NCI-H2107 (cell line): ENCODE results near the gene TAS2R20.
"Not testable (repeated sequence)": the region's sequence is repeated elsewhere in the genome, so short reads cannot be mapped to it uniquely, and the experiment has no call there.

ENCODE experiments used
- DNase-seq: peaks from one replicate; lab custom pipeline; 2025; lab: John Stamatoyannopoulos, UW

TAS2R20 gene

GRCh38 chr12:10998204-10998603 is at the start of gene TAS2R20:
TAS2R20 (minus strand) TSS chr12:10998304; CDS start chr12:10997875, 429 bp downstream.
- no peak for DNase-seq

- not testable (repeated sequence) for DNase-seq
Observed at GRCh38 chr12:11041366-11041765, 43.3 kb upstream of the TAS2R20 start.

- no peak for DNase-seq
Observed at GRCh38 chr12:11040162-11040561, 42.1 kb upstream of the TAS2R20 start.

GRCh38 chr12:11039171-11039570 is 41.1 kb upstream of the TAS2R20 start:
- no peak for DNase-seq

- DNase-seq = not testable (repeated sequence)
Observed at GRCh38 chr12:11033959-11034358, 35.9 kb upstream of the TAS2R20 start.

- no peak for DNase-seq
Observed at GRCh38 chr12:11031307-11031706, 33.2 kb upstream of the TAS2R20 start, which contains the start of gene TAS2R31. TAS2R31 (minus strand) TSS chr12:11031407; CDS start chr12:11031335, 72 bp downstream.

- DNase-seq = no peak
Observed at GRCh38 chr12:11026118-11026517, 28.0 kb upstream of the TAS2R20 start.

- DNase-seq = no peak
Observed at GRCh38 chr12:11023387-11023786, 25.3 kb upstream of the TAS2R20 start.

- no peak for DNase-seq
Observed at GRCh38 chr12:11022520-11022919, 24.4 kb upstream of the TAS2R20 start, which contains the start of gene TAS2R19. TAS2R19 (minus strand) TSS chr12:11022620; CDS start chr12:11022571, 49 bp downstream.

- no peak for DNase-seq
Observed at GRCh38 chr12:11016937-11017336, 18.8 kb upstream of the TAS2R20 start.

- DNase-seq = no peak
Observed at GRCh38 chr12:11015775-11016430, 17.8 kb upstream of the TAS2R20 start.

GRCh38 chr12:11014234-11014633 is 16.1 kb upstream of the TAS2R20 start:
- no peak for DNase-seq

GRCh38 chr12:11007608-11008007 is 9.5 kb upstream of the TAS2R20 start:
- no peak for DNase-seq

- DNase-seq = no peak
Observed at GRCh38 chr12:10994307-10994706, 3.8 kb downstream of the TAS2R20 start.

GRCh38 chr12:10989107-10989506 is 9.0 kb downstream of the TAS2R20 start:
- DNase-seq = no peak

GRCh38 chr12:10986812-10987211 is 11.3 kb downstream of the TAS2R20 start, which contains the start of gene TAS2R50:
TAS2R50 (minus strand) TSS chr12:10986912; CDS start chr12:10986860, 52 bp downstream.
- DNase-seq = no peak

GRCh38 chr12:10982244-10982643 is 15.9 kb downstream of the TAS2R20 start:
- no peak for DNase-seq

- no peak for DNase-seq
Observed at GRCh38 chr12:10974965-10975364, 23.1 kb downstream of the TAS2R20 start.

- DNase-seq = no peak
Observed at GRCh38 chr12:10968765-10969456, 29.2 kb downstream of the TAS2R20 start.

GRCh38 chr12:10967409-10967808 is 30.7 kb downstream of the TAS2R20 start:
- DNase-seq = no peak

- no peak for DNase-seq
Observed at GRCh38 chr12:10966314-10966713, 31.8 kb downstream of the TAS2R20 start.

- DNase-seq = no peak
Observed at GRCh38 chr12:10965476-10965875, 32.6 kb downstream of the TAS2R20 start.

GRCh38 chr12:10960211-10960610 is 37.9 kb downstream of the TAS2R20 start:
- DNase-seq = no peak
